Lower lobe of right lung (tissue), 2 donors: ENCODE results near the gene PHF23. TPM values are rescaled to one million over a fixed set of nuclear protein-coding genes. Genes with fewer than 3 reads are reported as not detected.

Experiments
- ATAC-seq, 2 donors: fragments of 200-7000 bp; cut with Tn5 transposase; one replicate each; pipeline ENCODE4 v1.9.1; 2020 to 2022; ENCODE audit warnings: mild to moderate bottlenecking in 2 of 2, moderate library complexity in 2 of 2
- DNase-seq: peaks from one replicate; pipeline ENCODE4 v3.0.0-alpha.2; 2020
- H3K27ac ChIP-seq: fragments of 200-600 bp; one replicate; pipeline ENCODE4 v1.8.0; 2022
- H3K27me3 ChIP-seq: fragments of 200-600 bp; one replicate; pipeline ENCODE4 v1.8.0; 2022; ENCODE audit warnings: low read depth
- H3K36me3 ChIP-seq: fragments of 200-600 bp; one replicate; pipeline ENCODE4 v1.8.0; 2022; ENCODE audit warnings: mild to moderate bottlenecking
- H3K4me1 ChIP-seq: fragments of 200-600 bp; one replicate; pipeline ENCODE4 v1.8.0; 2022
- H3K4me3 ChIP-seq: fragments of 200-600 bp; one replicate; pipeline ENCODE4 v1.8.0; 2022; ENCODE audit warnings: mild to moderate bottlenecking
- H3K9me3 ChIP-seq: fragments of 200-600 bp; one replicate; pipeline ENCODE4 v1.8.0; 2022
- intact Hi-C: fragments of 100-400 bp; cut with DNase I; formaldehyde crosslinking; loops from one replicate; pipeline ENCODE4 v1.11.0; 2022
- total RNA-seq: library from RNA; stranded (reverse); fragmentation: NEBNext Ultra II Directional; extraction: Animal tissue kit (Norgen Biotek cat#: 25700); gene quantifications from one replicate; pipeline ENCODE4 v1.2.1, GENCODE V29; 2021
- TF ChIP-seq, protein P1 (sequence below): fragments of 200-600 bp; IDR thresholded peaks from one replicate; pipeline ENCODE4 v1.8.0; 2022; ENCODE audit warnings: antibody characterized with exemption, mild to moderate bottlenecking
- donor health status: DM: no; HTN: yes; CAD: no; lungs with severe emphysema.

The PHF23 gene
- total RNA-seq, 1 donor from 2014 or later = 33.9 TPM

- H3K4me3 ChIP-seq = peak overlapping the region; percentile 54
- peaks cover 37% of the 10 kb centered on the region for H3K36me3 ChIP-seq
- ATAC-seq (peak; percentile 3 to 14), DNase-seq (no peak)
- intact Hi-C loops = no loop called here
- peaks cover 4% of the 10 kb centered on the region for H3K4me1 ChIP-seq
- H3K9me3 ChIP-seq = no peaks in the 10 kb centered on the region
- H3K27me3 ChIP-seq = no peaks in the 10 kb centered on the region
- TF ChIP-seq, protein P1, sequence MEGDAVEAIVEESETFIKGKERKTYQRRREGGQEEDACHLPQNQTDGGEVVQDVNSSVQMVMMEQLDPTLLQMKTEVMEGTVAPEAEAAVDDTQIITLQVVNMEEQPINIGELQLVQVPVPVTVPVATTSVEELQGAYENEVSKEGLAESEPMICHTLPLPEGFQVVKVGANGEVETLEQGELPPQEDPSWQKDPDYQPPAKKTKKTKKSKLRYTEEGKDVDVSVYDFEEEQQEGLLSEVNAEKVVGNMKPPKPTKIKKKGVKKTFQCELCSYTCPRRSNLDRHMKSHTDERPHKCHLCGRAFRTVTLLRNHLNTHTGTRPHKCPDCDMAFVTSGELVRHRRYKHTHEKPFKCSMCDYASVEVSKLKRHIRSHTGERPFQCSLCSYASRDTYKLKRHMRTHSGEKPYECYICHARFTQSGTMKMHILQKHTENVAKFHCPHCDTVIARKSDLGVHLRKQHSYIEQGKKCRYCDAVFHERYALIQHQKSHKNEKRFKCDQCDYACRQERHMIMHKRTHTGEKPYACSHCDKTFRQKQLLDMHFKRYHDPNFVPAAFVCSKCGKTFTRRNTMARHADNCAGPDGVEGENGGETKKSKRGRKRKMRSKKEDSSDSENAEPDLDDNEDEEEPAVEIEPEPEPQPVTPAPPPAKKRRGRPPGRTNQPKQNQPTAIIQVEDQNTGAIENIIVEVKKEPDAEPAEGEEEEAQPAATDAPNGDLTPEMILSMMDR = no peak
- H3K27ac ChIP-seq = peak overlapping the region; percentile 31
Observed at GRCh38 chr17:7204336-7204735, 34.9 kb downstream of the PHF23 start.

DNA sequence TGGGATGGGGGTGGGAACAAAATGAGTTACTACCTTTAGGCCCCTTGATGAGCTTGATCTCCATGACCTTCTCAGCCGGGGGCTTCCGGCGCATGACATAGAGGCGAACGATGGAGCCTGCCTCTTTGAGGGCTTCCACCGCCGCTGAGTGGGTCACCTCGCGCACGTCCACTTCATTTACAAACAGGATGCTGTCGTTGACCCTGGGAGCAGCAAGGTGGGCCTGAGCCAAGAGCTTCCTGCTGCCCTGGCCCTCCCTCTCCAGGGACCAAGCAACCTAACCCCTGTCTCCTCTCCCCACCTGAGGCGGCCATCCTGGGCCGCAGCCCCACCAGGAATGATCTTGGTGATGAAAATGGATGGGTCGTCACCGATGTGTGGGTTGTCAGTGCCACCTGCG lies 35.9 kb downstream of the PHF23 start:
- Histone ChIP-seq H3K36me3 (peaks cover 37% of the 10 kb centered on the region), H3K27ac (no peak overlapping the region), H3K4me1 (peaks cover 4% of the 10 kb centered on the region), H3K9me3 (no peaks in the 10 kb centered on the region), H3K27me3 (no peaks in the 10 kb centered on the region), H3K4me3 (no peak overlapping the region)
- ATAC-seq = no peak
- DNase-seq = no peak
- intact Hi-C loops = no loop called here
- TF ChIP-seq, protein P1 = no peak

- intact Hi-C loops = no loop called here
- Histone ChIP-seq H3K27ac (no peak overlapping the region), H3K9me3 (no peaks in the 10 kb centered on the region), H3K4me3 (no peak overlapping the region), H3K4me1 (no peaks in the 10 kb centered on the region), H3K36me3 (peaks cover 63% of the 10 kb centered on the region), H3K27me3 (no peaks in the 10 kb centered on the region)
- no peak for DNase-seq
- ATAC-seq = no peak
- TF ChIP-seq, protein P1 = no peak
Observed at GRCh38 chr17:7196651-7197401, 42.4 kb downstream of the PHF23 start.

DNA sequence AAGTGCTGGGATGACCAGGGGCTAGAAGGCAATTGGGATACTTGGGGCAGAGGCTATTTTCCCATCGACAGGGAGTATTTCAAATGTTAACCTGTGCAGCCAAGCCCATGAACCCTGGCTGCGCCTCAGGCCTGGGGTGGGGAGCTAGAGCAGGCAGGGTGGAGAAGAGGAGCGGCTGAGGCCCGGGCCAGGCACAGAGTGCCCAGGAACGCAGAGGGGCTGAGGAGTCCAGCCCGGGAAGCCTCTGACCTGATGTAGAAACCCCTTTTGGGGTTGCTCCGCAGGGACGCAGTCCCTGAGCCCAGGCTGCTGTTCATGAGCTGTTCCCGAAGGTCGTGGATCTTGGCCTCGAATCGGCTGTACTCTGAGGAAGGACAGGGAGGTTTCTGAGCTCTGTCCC lies 43.3 kb downstream of the PHF23 start:
- no peaks in the 10 kb centered on the region for H3K27me3 ChIP-seq
- no peaks in the 10 kb centered on the region for H3K9me3 ChIP-seq
- DNase-seq = no peak
- H3K27ac ChIP-seq = no peak overlapping the region
- peaks cover 58% of the 10 kb centered on the region for H3K36me3 ChIP-seq
- no peak for ATAC-seq
- H3K4me1 ChIP-seq = no peaks in the 10 kb centered on the region
- no peak overlapping the region for H3K4me3 ChIP-seq
- intact Hi-C loops = no loop called here
- TF ChIP-seq, protein P1 = no peak

- peaks cover 51% of the 10 kb centered on the region for H3K36me3 ChIP-seq
- intact Hi-C loops = no loop called here
Observed at GRCh38 chr17:7192271-7192937, 46.9 kb downstream of the PHF23 start.

More at GRCh38 chr17:7192271-7192937, 46.9 kb downstream of the PHF23 start:
- no peak overlapping the region for H3K27ac ChIP-seq
- ATAC-seq (no peak), DNase-seq (peak; percentile 22)
- H3K4me3 ChIP-seq = no peak overlapping the region
- H3K27me3 ChIP-seq = no peaks in the 10 kb centered on the region
- no peaks in the 10 kb centered on the region for H3K4me1 ChIP-seq
- H3K9me3 ChIP-seq = no peaks in the 10 kb centered on the region
- TF ChIP-seq, protein P1 = no peak
